Measurements from ENCODE around the gene SCYL3.
"Not testable (repeated sequence)": the region's sequence is repeated elsewhere in the genome, so short reads cannot be mapped to it uniquely, and the experiment has no call there.

The SCYL3 gene

GRCh38 chr1:169814265-169814664 is 79.4 kb downstream of the SCYL3 start:
- TF ChIP-seq CTCF (IDR thresholded peaks at IDR 0.05; ENCODE audit: low read depth, low read length) = no peak
- H3K4me3 ChIP-seq (ENCODE audit: low read depth, low read length) = no peak overlapping the region

DNA sequence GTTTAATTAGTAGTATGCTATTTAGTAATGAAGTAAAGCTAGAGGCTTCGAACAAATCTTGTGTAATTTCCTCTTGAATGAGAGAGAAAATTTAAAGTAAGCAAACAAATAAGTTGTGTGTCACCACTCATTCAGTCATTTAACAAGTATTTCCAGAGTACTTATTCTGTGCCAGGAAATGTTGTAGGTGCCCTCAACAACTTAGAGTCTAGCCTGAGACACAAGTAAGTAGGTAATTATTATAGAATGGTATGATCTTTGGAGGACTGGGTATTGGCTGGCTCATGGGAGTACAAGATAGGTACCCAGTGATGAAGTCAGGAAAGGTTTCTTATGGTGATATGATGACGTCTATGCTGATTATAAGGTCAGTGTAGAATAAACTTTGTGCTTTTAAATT is 81.6 kb downstream of the SCYL3 start:
- no peak overlapping the region for H3K4me3 ChIP-seq (ENCODE audit: low read depth, low read length)
- TF ChIP-seq CTCF (IDR thresholded peaks at IDR 0.05; ENCODE audit: low read depth, low read length) = no peak

GRCh38 chr1:169811418-169812035 is 82.2 kb downstream of the SCYL3 start:
- H3K4me3 ChIP-seq (ENCODE audit: low read depth, low read length) = not testable (repeated sequence)

- peak; percentile 26; the same call in 1 of the 2 replicates for TF ChIP-seq CTCF (IDR thresholded peaks at IDR 0.05; ENCODE audit: low read depth, low read length)
- no peak overlapping the region for H3K4me3 ChIP-seq (ENCODE audit: low read depth, low read length)
These were observed 84.2 kb downstream of the SCYL3 start for GRCh38 chr1:169809370-169810095.

GRCh38 chr1:169804941-169805340 is 88.8 kb downstream of the SCYL3 start:
- H3K4me3 ChIP-seq (ENCODE audit: low read depth, low read length) = no peak overlapping the region
- no peak for TF ChIP-seq CTCF (IDR thresholded peaks at IDR 0.05; ENCODE audit: low read depth, low read length)

- TF ChIP-seq CTCF (IDR thresholded peaks at IDR 0.05; ENCODE audit: low read depth, low read length) = no peak
These were observed 90.8 kb downstream of the SCYL3 start for GRCh38 chr1:169802888-169803287.

More at GRCh38 chr1:169802888-169803287, 90.8 kb downstream of the SCYL3 start:
- no peak overlapping the region for H3K4me3 ChIP-seq (ENCODE audit: low read depth, low read length)

Data from WI38 (cell line).